K562 (cell line): ENCODE measurements around the gene MRTFB.

Source experiments
- EHMT2 ChIP-seq: fragments of 450-650 bp; IDR thresholded peaks from 2 replicates; pipeline ENCODE4 v1.6.1; 2018; ENCODE audit warnings: antibody characterized with exemption
- LEF1 ChIP-seq: fragments of 450-650 bp; IDR thresholded peaks from 2 replicates; pipeline ENCODE4 v1.6.1; 2016; ENCODE audit warnings: mild to moderate bottlenecking
- POLR2A ChIP-seq: fragments of 450-650 bp; conservative IDR thresholded peaks from 2 replicates; pipeline ENCODE4 v1.6.1; 2016
- SETDB1 ChIP-seq: IDR thresholded peaks from one replicate; pipeline ENCODE4 v1.6.1; 2012; ENCODE audit warnings: low read length, control low read depth, inconsistent platforms
- STAT5A ChIP-seq: IDR thresholded peaks from 2 replicates; pipeline ENCODE4 v1.6.1; 2012; ENCODE audit warnings: low read length, inconsistent platforms, borderline replicate concordance
- ZNF174 ChIP-seq: fragments of 250-450 bp; sonication (Bioruptor Pico); IDR thresholded peaks from 2 replicates; pipeline ENCODE4 v1.4.0; 2020; ENCODE audit warnings: mild to moderate bottlenecking
- TF ChIP-seq, protein P1 (sequence below): sonication (generic); formaldehyde crosslinking; IDR thresholded peaks from 2 replicates; pipeline ENCODE4 v1.8.1; 2023; ENCODE audit warnings: missing genetic modification reagents, mild to moderate bottlenecking, borderline replicate concordance

DNA sequence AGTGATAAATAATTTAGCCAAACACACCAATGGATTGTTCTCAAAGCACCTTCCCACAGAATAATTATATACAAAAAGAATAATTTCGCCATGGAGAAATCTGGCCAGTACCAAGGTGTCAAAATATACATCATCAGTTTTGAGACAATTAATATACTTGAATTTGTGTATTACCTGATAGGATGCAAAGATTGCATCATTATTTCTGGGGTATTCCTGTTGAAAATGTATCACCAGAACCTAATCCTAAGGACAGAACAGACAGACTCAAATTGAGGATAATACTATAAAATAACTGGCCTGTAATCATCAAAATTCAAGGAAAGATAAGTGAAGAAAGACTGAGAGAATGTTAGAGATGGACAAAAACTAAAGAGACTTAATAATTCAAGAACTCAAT lies 111.9 kb downstream of the MRTFB start:
- TF ChIP-seq LEF1 (no peak), ZNF174 (CRISPR knock-in tag) (no peak), POLR2A (no peak), SETDB1 (no peak), EHMT2 (no peak), STAT5A (no peak)
- TF ChIP-seq, protein P1, sequence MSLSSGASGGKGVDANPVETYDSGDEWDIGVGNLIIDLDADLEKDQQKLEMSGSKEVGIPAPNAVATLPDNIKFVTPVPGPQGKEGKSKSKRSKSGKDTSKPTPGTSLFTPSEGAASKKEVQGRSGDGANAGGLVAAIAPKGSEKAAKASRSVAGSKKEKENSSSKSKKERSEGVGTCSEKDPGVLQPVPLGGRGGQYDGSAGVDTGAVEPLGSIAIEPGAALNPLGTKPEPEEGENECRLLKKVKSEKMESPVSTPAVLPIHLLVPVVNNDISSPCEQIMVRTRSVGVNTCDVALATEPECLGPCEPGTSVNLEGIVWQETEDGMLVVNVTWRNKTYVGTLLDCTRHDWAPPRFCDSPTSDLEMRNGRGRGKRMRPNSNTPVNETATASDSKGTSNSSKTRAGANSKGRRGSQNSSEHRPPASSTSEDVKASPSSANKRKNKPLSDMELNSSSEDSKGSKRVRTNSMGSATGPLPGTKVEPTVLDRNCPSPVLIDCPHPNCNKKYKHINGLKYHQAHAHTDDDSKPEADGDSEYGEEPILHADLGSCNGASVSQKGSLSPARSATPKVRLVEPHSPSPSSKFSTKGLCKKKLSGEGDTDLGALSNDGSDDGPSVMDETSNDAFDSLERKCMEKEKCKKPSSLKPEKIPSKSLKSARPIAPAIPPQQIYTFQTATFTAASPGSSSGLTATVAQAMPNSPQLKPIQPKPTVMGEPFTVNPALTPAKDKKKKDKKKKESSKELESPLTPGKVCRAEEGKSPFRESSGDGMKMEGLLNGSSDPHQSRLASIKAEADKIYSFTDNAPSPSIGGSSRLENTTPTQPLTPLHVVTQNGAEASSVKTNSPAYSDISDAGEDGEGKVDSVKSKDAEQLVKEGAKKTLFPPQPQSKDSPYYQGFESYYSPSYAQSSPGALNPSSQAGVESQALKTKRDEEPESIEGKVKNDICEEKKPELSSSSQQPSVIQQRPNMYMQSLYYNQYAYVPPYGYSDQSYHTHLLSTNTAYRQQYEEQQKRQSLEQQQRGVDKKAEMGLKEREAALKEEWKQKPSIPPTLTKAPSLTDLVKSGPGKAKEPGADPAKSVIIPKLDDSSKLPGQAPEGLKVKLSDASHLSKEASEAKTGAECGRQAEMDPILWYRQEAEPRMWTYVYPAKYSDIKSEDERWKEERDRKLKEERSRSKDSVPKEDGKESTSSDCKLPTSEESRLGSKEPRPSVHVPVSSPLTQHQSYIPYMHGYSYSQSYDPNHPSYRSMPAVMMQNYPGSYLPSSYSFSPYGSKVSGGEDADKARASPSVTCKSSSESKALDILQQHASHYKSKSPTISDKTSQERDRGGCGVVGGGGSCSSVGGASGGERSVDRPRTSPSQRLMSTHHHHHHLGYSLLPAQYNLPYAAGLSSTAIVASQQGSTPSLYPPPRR (CRISPR knock-in tag) = no peak
